ENCODE data around the gene B4GALT5. TPM values are rescaled to one million over a fixed set of nuclear protein-coding genes. Genes with fewer than 3 reads are reported as not detected.

B4GALT5 gene
- total RNA-seq, 3 donors from 2014 or later (not counting 1 experiment from before 2014, with no cell fraction given), result 15.5 to 29.1 (median 28.6) TPM

DNA sequence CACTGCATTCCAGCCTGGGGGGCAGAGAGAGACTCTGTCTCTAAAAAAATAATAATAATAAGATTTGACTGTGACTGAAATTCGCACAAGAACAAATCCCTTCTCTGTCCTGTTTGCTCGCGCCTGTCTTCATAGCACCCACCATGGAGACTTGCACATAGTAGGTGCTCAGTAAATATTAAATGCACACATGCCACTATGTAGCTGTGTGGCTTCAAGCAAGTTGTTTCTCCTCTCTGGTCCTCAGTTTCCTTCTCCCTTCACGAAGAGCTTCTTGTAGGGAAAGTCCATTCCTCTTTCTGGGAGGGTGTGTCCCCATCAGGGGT lies 130.4 kb downstream of the B4GALT5 start:
- H3K27ac Mint-ChIP-seq, result peak overlapping the region in 1 of 2 donors; percentile 72
- ATAC-seq, result no peak
- H3K9me3 ChIP-seq (ENCODE audit: control insufficient read depth, insufficient read depth, low read length), result peaks cover 4% of the 10 kb centered on the region
- no peak for DNase-seq
- no peaks in the 10 kb centered on the region for H3K36me3 ChIP-seq (ENCODE audit: control insufficient read depth, insufficient read depth, low read length)
- no peak overlapping the region for H3K4me3 ChIP-seq (ENCODE audit: low read length)
- peaks cover 24% of the 10 kb centered on the region for H3K4me1 ChIP-seq (ENCODE audit: control insufficient read depth, insufficient read depth, low read length)
- 70% methylated on average over 4 of the region's 4 CpGs for WGBS (ENCODE audit: insufficient coverage)
- H3K9me3 Mint-ChIP-seq, result peaks cover 0 to 3% of the 10 kb centered on the region in 2 donors
- H3K27ac ChIP-seq (ENCODE audit: low read length), result no peak overlapping the region
- intact Hi-C loops (cut with micrococcal nuclease), result no loop called here
- no peak overlapping the region for H3K4me3 Mint-ChIP-seq
- TF ChIP-seq, protein P1, sequence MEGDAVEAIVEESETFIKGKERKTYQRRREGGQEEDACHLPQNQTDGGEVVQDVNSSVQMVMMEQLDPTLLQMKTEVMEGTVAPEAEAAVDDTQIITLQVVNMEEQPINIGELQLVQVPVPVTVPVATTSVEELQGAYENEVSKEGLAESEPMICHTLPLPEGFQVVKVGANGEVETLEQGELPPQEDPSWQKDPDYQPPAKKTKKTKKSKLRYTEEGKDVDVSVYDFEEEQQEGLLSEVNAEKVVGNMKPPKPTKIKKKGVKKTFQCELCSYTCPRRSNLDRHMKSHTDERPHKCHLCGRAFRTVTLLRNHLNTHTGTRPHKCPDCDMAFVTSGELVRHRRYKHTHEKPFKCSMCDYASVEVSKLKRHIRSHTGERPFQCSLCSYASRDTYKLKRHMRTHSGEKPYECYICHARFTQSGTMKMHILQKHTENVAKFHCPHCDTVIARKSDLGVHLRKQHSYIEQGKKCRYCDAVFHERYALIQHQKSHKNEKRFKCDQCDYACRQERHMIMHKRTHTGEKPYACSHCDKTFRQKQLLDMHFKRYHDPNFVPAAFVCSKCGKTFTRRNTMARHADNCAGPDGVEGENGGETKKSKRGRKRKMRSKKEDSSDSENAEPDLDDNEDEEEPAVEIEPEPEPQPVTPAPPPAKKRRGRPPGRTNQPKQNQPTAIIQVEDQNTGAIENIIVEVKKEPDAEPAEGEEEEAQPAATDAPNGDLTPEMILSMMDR (IDR thresholded peaks at IDR 0.05), result no peak
- H3K27me3 ChIP-seq (ENCODE audit: control insufficient read depth, insufficient read depth, low read length), result no peaks in the 10 kb centered on the region
- H3K36me3 Mint-ChIP-seq, result no peaks in the 10 kb centered on the region
- peaks cover 13% of the 10 kb centered on the region in 2 donors for H3K27me3 Mint-ChIP-seq (ENCODE audit: low read depth in 2 of 2)
- peaks cover 14 to 34% of the 10 kb centered on the region in 2 donors for H3K4me1 Mint-ChIP-seq

Other genes with a start within 250 kb of the B4GALT5 start
- gene KCNB1, start 231.2 kb downstream of the B4GALT5 start, total RNA-seq, result under 1 TPM in 1 of 3 donors, not detected in 2; 0.09 TPM
- not detected for gene PTGIS, start 145.7 kb downstream of the B4GALT5 start, total RNA-seq
- 10 to 100 TPM; 54.5 to 68.7 (median 58.8) TPM for gene SLC9A8, start 99.0 kb upstream of the B4GALT5 start, total RNA-seq
- 10 to 100 TPM; 16.4 to 25.8 (median 25.1) TPM for gene SPATA2, start 201.7 kb upstream of the B4GALT5 start, total RNA-seq
- 100 to 1,000 TPM in 2 of 3 donors, 10 to 100 TPM in 1; 92.3 to 108 (median 100) TPM for gene RNF114, start 222.5 kb upstream of the B4GALT5 start, total RNA-seq

Data from natural killer cell (primary cell).